ENCODE measurements around the gene SRP68.

The SRP68 gene

GRCh38 chr17:76033139-76033538, 39.2 kb downstream of the SRP68 start:
- TF ChIP-seq EGR1 (IDR thresholded peaks at IDR 0.05) (no peak), EP300 (IDR thresholded peaks at IDR 0.05; ENCODE audit: borderline replicate concordance) (no peak), CEBPB (IDR thresholded peaks at IDR 0.05) (no peak), YY1 (IDR thresholded peaks at IDR 0.05; ENCODE audit: low read depth) (no peak), MAX (IDR thresholded peaks at IDR 0.05) (no peak), RAD21 (IDR thresholded peaks at IDR 0.05; ENCODE audit: low read depth) (no peak), NFIC (IDR thresholded peaks at IDR 0.05) (no peak), ZBTB7A (IDR thresholded peaks at IDR 0.05; ENCODE audit: low read depth) (no peak), TEAD4 (IDR thresholded peaks at IDR 0.05) (no peak), TCF12 (IDR thresholded peaks at IDR 0.05; ENCODE audit: low read depth) (no peak), CREB1 (IDR thresholded peaks at IDR 0.05; ENCODE audit: low read depth) (no peak), TAF1 (IDR thresholded peaks at IDR 0.05; ENCODE audit: low read depth) (no peak), USF1 (IDR thresholded peaks at IDR 0.05) (no peak), FOXM1 (IDR thresholded peaks at IDR 0.05; ENCODE audit: borderline replicate concordance, low read depth) (no peak), REST (IDR thresholded peaks at IDR 0.05; ENCODE audit: low read depth) (no peak)

- TF ChIP-seq RAD21 (IDR thresholded peaks at IDR 0.05; ENCODE audit: low read depth) (no peak), FOXM1 (IDR thresholded peaks at IDR 0.05; ENCODE audit: borderline replicate concordance, low read depth) (no peak)
These were observed 39.6 kb downstream of the SRP68 start for GRCh38 chr17:76032780-76033108.

GRCh38 chr17:76032073-76032779, 40.1 kb downstream of the SRP68 start:
- no peak for TF ChIP-seq USF1 (IDR thresholded peaks at IDR 0.05)
- no peak for TF ChIP-seq TCF12 (IDR thresholded peaks at IDR 0.05; ENCODE audit: low read depth)
- TF ChIP-seq MAX (IDR thresholded peaks at IDR 0.05): 0 out of 2 replicates have a peak, but pooled peaks have one; percentile 18
- TF ChIP-seq TEAD4 (IDR thresholded peaks at IDR 0.05): no peak
- no peak for TF ChIP-seq CREB1 (IDR thresholded peaks at IDR 0.05; ENCODE audit: low read depth)

GRCh38 chr17:76027159-76027839, 45.0 kb downstream of the SRP68 start, which contains the start of gene EVPL:
EVPL (minus strand) TSS chr17:76027306; CDS start chr17:76027198, 108 bp downstream.
- TF ChIP-seq REST (IDR thresholded peaks at IDR 0.05; ENCODE audit: low read depth) (no peak), CEBPB (IDR thresholded peaks at IDR 0.05) (no peak), ZBTB7A (IDR thresholded peaks at IDR 0.05; ENCODE audit: low read depth) (no peak; the same call in 1 of the 2 replicates), EGR1 (IDR thresholded peaks at IDR 0.05) (no peak), TEAD4 (IDR thresholded peaks at IDR 0.05) (no peak), MAX (IDR thresholded peaks at IDR 0.05) (peak; percentile 89), EP300 (IDR thresholded peaks at IDR 0.05; ENCODE audit: borderline replicate concordance) (no peak), TAF1 (IDR thresholded peaks at IDR 0.05; ENCODE audit: low read depth) (peak; percentile 51; the same call in 1 of the 2 replicates), TCF12 (IDR thresholded peaks at IDR 0.05; ENCODE audit: low read depth) (0 out of 2 replicates have a peak, but pooled peaks have one; percentile 30)

GRCh38 chr17:76026714-76027158, 45.6 kb downstream of the SRP68 start:
- no peak for TF ChIP-seq TAF1 (IDR thresholded peaks at IDR 0.05; ENCODE audit: low read depth)
- TF ChIP-seq RAD21 (IDR thresholded peaks at IDR 0.05; ENCODE audit: low read depth): no peak
- no peak for TF ChIP-seq EP300 (IDR thresholded peaks at IDR 0.05; ENCODE audit: borderline replicate concordance)
- TF ChIP-seq FOXM1 (IDR thresholded peaks at IDR 0.05; ENCODE audit: borderline replicate concordance, low read depth): no peak
- TF ChIP-seq TEAD4 (IDR thresholded peaks at IDR 0.05): no peak
- no peak for TF ChIP-seq ZBTB7A (IDR thresholded peaks at IDR 0.05; ENCODE audit: low read depth)
- no peak for TF ChIP-seq MAX (IDR thresholded peaks at IDR 0.05)
- no peak for TF ChIP-seq YY1 (IDR thresholded peaks at IDR 0.05; ENCODE audit: low read depth)
- no peak for TF ChIP-seq NFIC (IDR thresholded peaks at IDR 0.05)
- no peak for TF ChIP-seq USF1 (IDR thresholded peaks at IDR 0.05)
- no peak for TF ChIP-seq EGR1 (IDR thresholded peaks at IDR 0.05)
- no peak for TF ChIP-seq REST (IDR thresholded peaks at IDR 0.05; ENCODE audit: low read depth)
- no peak for TF ChIP-seq CREB1 (IDR thresholded peaks at IDR 0.05; ENCODE audit: low read depth)
- TF ChIP-seq TCF12 (IDR thresholded peaks at IDR 0.05; ENCODE audit: low read depth): no peak
- TF ChIP-seq CEBPB (IDR thresholded peaks at IDR 0.05): no peak

Data from Ishikawa (cell line).